Measurements from ENCODE around the gene BRS3.

Gene BRS3

GRCh38 chrX:136452614-136453013 lies 35.1 kb upstream of the BRS3 start:
- DNase-seq (ENCODE audit: low read depth), result no peak
- H3K4me3 ChIP-seq (ENCODE audit: low read depth, low read length), result no peak overlapping the region
- no peak for TF ChIP-seq CTCF (IDR thresholded peaks at IDR 0.05; ENCODE audit: control insufficient read depth, extremely low read depth, insufficient read depth)

- no peak for TF ChIP-seq CTCF (IDR thresholded peaks at IDR 0.05; ENCODE audit: control insufficient read depth, extremely low read depth, insufficient read depth)
- no peak overlapping the region for H3K4me3 ChIP-seq (ENCODE audit: low read depth, low read length)
- no peak for DNase-seq (ENCODE audit: low read depth)
Measured at GRCh38 chrX:136453114-136453513, 34.6 kb upstream of the BRS3 start.

- no peak for TF ChIP-seq CTCF (IDR thresholded peaks at IDR 0.05; ENCODE audit: control insufficient read depth, extremely low read depth, insufficient read depth)
- no peak overlapping the region for H3K4me3 ChIP-seq (ENCODE audit: low read depth, low read length)
- DNase-seq (ENCODE audit: low read depth), result peak; percentile 95
Measured at GRCh38 chrX:136453771-136454170, 34.0 kb upstream of the BRS3 start.

GRCh38 chrX:136456133-136456532 lies 31.6 kb upstream of the BRS3 start:
- DNase-seq (ENCODE audit: low read depth), result no peak
- no peak overlapping the region for H3K4me3 ChIP-seq (ENCODE audit: low read depth, low read length)
- TF ChIP-seq CTCF (IDR thresholded peaks at IDR 0.05; ENCODE audit: control insufficient read depth, extremely low read depth, insufficient read depth), result no peak

- no peak for TF ChIP-seq CTCF (IDR thresholded peaks at IDR 0.05; ENCODE audit: control insufficient read depth, extremely low read depth, insufficient read depth)
- H3K4me3 ChIP-seq (ENCODE audit: low read depth, low read length), result no peak overlapping the region
- no peak for DNase-seq (ENCODE audit: low read depth)
Measured at GRCh38 chrX:136457303-136457917, 30.3 kb upstream of the BRS3 start.

- H3K4me3 ChIP-seq (ENCODE audit: low read depth, low read length), result no peak overlapping the region
- no peak for TF ChIP-seq CTCF (IDR thresholded peaks at IDR 0.05; ENCODE audit: control insufficient read depth, extremely low read depth, insufficient read depth)
- no peak for DNase-seq (ENCODE audit: low read depth)
Measured at GRCh38 chrX:136464589-136464988, 23.2 kb upstream of the BRS3 start.

GRCh38 chrX:136467303-136467702 lies 20.4 kb upstream of the BRS3 start:
- DNase-seq (ENCODE audit: low read depth), result no peak
- no peak for TF ChIP-seq CTCF (IDR thresholded peaks at IDR 0.05; ENCODE audit: control insufficient read depth, extremely low read depth, insufficient read depth)

More at GRCh38 chrX:136467303-136467702, 20.4 kb upstream of the BRS3 start:
- H3K4me3 ChIP-seq (ENCODE audit: low read depth, low read length), result no peak overlapping the region

All from LNCaP clone FGC (cell line).